HepG2 (cell line): ENCODE results near the gene SLC6A7. TPM values are rescaled to one million over a fixed set of nuclear protein-coding genes. Genes with fewer than 3 reads are reported as not detected.

Experiments
- ATAC-seq: fragments of 200-7000 bp; cut with Tn5 transposase; 3 replicates; pipeline ENCODE4 v1.9.1; 2020; ENCODE audit warnings: mild to moderate bottlenecking, moderate library complexity
- BruUV-seq: library from RNA; stranded (reverse); fragments of 400-500 nt; replicated peaks from 2 replicates; lab custom pipeline; 2021; lab: Mats Ljungman, UMichigan
- CTCF ChIA-PET: fragments of 300-600 bp; formaldehyde crosslinking; extraction: SDS; loops from one replicate; lab custom pipeline; 2021; ENCODE audit warnings: low total read pairs, inconsistent platforms, low intra/inter-chr PET ratio; lab: Yijun Ruan, JAX
- POLR2A ChIA-PET: fragments of 350-600 bp; sonication (Branson Sonifier 250); formaldehyde crosslinking; loops from one replicate; lab custom pipeline; 2020; ENCODE audit warnings: antibody characterized with exemption, inconsistent platforms; lab: Yijun Ruan, JAX
- DNase-seq: peaks from one replicate; pipeline ENCODE4 v3.0.0-alpha.2; 2015; ENCODE audit warnings: low spot score
- FAIRE-seq: peaks from 3 replicates; lab custom pipeline; 2011; peaks lifted over from hg19 to GRCh38; lab: Jason Lieb, UNC
- H2AFZ ChIP-seq: one replicate; pipeline ENCODE4 v1.6.1; 2011; ENCODE audit warnings: low read length, inconsistent platforms
- H3K27ac ChIP-seq: fragments of 300-600 bp; 3 replicates; pipeline ENCODE4 v1.8.0; 2011; ENCODE audit warnings: mixed run types, mild to moderate bottlenecking, mixed read lengths, low read length, inconsistent platforms; ENCODE audit not compliant: insufficient read depth; ENCODE audit errors: extremely low read length
- H3K27me3 ChIP-seq, 2 experiments: fragments of 200-600 bp in 1 of 2; 2 replicates in 1 of 2; 3 replicates in 1 of 2; pipeline versions ENCODE4 v1.6.0 to v1.8.0; 2011; ENCODE audit warnings: low read length in 2 of 2, mild to moderate bottlenecking in 2 of 2, moderate library complexity in 2 of 2, inconsistent platforms in 1 of 2; ENCODE audit not compliant: insufficient read depth in 2 of 2, control insufficient read depth in 1 of 2
- H3K36me3 ChIP-seq, 2 experiments: fragments of 200-600 bp in 1 of 2; replicated peaks in 1 of 2; 2 replicates in 1 of 2; 3 replicates in 1 of 2; pipeline versions ENCODE4 v1.5.1 to v1.8.0; 2011; ENCODE audit warnings: low read length in 2 of 2, inconsistent platforms in 1 of 2; ENCODE audit not compliant: insufficient read depth in 2 of 2, control insufficient read depth in 1 of 2
- H3K4me1 ChIP-seq: 2 replicates; pipeline ENCODE4 v1.5.1; 2012; ENCODE audit warnings: low read length, inconsistent platforms; ENCODE audit not compliant: insufficient read depth
- H3K4me2 ChIP-seq: 2 replicates; pipeline ENCODE4 v1.6.0; 2011; ENCODE audit warnings: low read depth, low read length, inconsistent platforms
- H3K4me3 ChIP-seq, 3 experiments: fragments of 200-600 bp in 1 of 3; sonication (generic), shearing (Covaris generic) in 1 of 3; replicated peaks in 1 of 3; 2 replicates each; pipeline ENCODE4 v1.5.1; 2011 to 2016; ENCODE audit warnings: low read length in 3 of 3, inconsistent platforms in 2 of 3, low read depth in 2 of 3, mild to moderate bottlenecking in 2 of 3, control low read depth in 1 of 3, mixed read lengths in 1 of 3; ENCODE audit not compliant: insufficient read depth in 1 of 3
- H3K79me2 ChIP-seq: one replicate; pipeline ENCODE4 v1.6.1; 2011; ENCODE audit warnings: low read length, inconsistent platforms; ENCODE audit not compliant: insufficient read depth
- H3K9ac ChIP-seq: 2 replicates; pipeline ENCODE4 v1.6.0; 2011; ENCODE audit warnings: mild to moderate bottlenecking, low read depth, low read length, inconsistent platforms; ENCODE audit not compliant: insufficient read depth
- H3K9me3 ChIP-seq: 2 replicates; pipeline ENCODE4 v1.5.1; 2012; ENCODE audit warnings: mild to moderate bottlenecking, low read length
- H4K20me1 ChIP-seq: 2 replicates; pipeline ENCODE4 v1.6.0; 2011; ENCODE audit warnings: inconsistent platforms, mild to moderate bottlenecking, low read length, moderate library complexity; ENCODE audit not compliant: insufficient read depth
- AKAP8 ChIP-seq: sonication (generic); formaldehyde crosslinking; IDR thresholded peaks from 2 replicates; pipeline ENCODE4 v1.5.1; 2020; ENCODE audit warnings: mild to moderate bottlenecking, missing genetic modification reagents
- FOXA1 ChIP-seq, 2 experiments: fragments of 450-650 bp in 1 of 2; sonication (generic) in 1 of 2; formaldehyde crosslinking in 1 of 2; IDR thresholded peaks; 2 replicates each; pipeline versions ENCODE4 v1.4.0 to v1.6.1; 2016 to 2020; ENCODE audit warnings: missing genetic modification reagents in 1 of 2
- NFIC ChIP-seq: IDR thresholded peaks from 2 replicates; pipeline ENCODE4 v1.6.1; 2012; ENCODE audit warnings: mild to moderate bottlenecking, low read length, inconsistent platforms
- RXRA ChIP-seq: sonication (generic); formaldehyde crosslinking; IDR thresholded peaks from 2 replicates; pipeline ENCODE4 v1.5.1; 2020; ENCODE audit warnings: missing genetic modification reagents
- TBX2 ChIP-seq: sonication (generic); formaldehyde crosslinking; IDR thresholded peaks from 2 replicates; pipeline ENCODE4 v1.5.0; 2020; ENCODE audit warnings: missing genetic modification reagents, mild to moderate bottlenecking, borderline replicate concordance
- TGIF2 ChIP-seq: IDR thresholded peaks from 2 replicates; pipeline ENCODE4 v1.6.1; 2016; ENCODE audit warnings: control low read depth, missing compliant biosample characterization
- ZMAT3 ChIP-seq: sonication (generic); formaldehyde crosslinking; conservative IDR thresholded peaks from 2 replicates; pipeline ENCODE4 v1.7.0; 2021; ENCODE audit warnings: missing genetic modification reagents
- ZNF234 ChIP-seq: sonication (generic); formaldehyde crosslinking; conservative IDR thresholded peaks from 2 replicates; pipeline ENCODE4 v1.5.1; 2020; ENCODE audit warnings: mild to moderate bottlenecking, missing genetic modification reagents
- ZNF776 ChIP-seq: sonication (generic); formaldehyde crosslinking; IDR thresholded peaks from 2 replicates; pipeline ENCODE4 v1.4.0; 2020; ENCODE audit warnings: mild to moderate bottlenecking, missing genetic modification reagents
- WGBS: methylation state at CpG from one replicate; pipeline ENCODE4 v1.1.6; 2017; ENCODE audit warnings: low lambda C conversion rate; 5-methylcytosine and 5-hydroxymethylcytosine counted together
- in situ Hi-C: cut with HindIII; loops from 2 replicates; pipeline ENCODE4 v1.10.0; 2017; ENCODE audit warnings: low pct_unique_long_range_greater_than_20kb; ENCODE audit not compliant: extremely low pct_ligation_motif_present
- intact Hi-C: fragments of 100-400 bp; cut with micrococcal nuclease; formaldehyde crosslinking; loops from one replicate; pipeline ENCODE4 v1.10.0; 2022; ENCODE audit not compliant: unreplicated experiment
- polyA plus RNA-seq, 8 experiments: library from polyadenylated mRNA; depleted of rRNA in 3 of 8; stranded (reverse) in 7 of 8; unstranded in 1 of 8; fragments of >200 nt; fragmentation: Illumina TruSeq in 4 of 8; extraction: Trizol in 4 of 8; gene quantifications; 2 replicates each; pipeline versions ENCODE4 v1.2.1 to v1.2.3, GENCODE V29; 2011 to 2016; ENCODE audit warnings: low read depth in 4 of 8, missing spikeins in 1 of 8, mixed read lengths in 1 of 8; ENCODE audit not compliant: insufficient read depth in 1 of 8
- total RNA-seq, 5 experiments: library from RNA; depleted of rRNA; stranded (reverse); fragments of >200 nt; fragmentation: Illumina TruSeq; extraction: Trizol; gene quantifications; 2 replicates each; pipeline ENCODE4 v1.2.3, GENCODE V29; 2016; ENCODE audit warnings: low read depth in 1 of 5
- TF ChIP-seq, protein P1 (sequence below): sonication (generic); formaldehyde crosslinking; IDR thresholded peaks from 2 replicates; pipeline ENCODE4 v1.8.0; 2022; ENCODE audit warnings: mild to moderate bottlenecking, missing genetic modification reagents, moderate library complexity
- TF ChIP-seq, protein P2 (sequence below): sonication (generic); formaldehyde crosslinking; IDR thresholded peaks from 2 replicates; pipeline ENCODE4 v1.4.0; 2020; ENCODE audit warnings: mild to moderate bottlenecking, missing genetic modification reagents
- TF ChIP-seq, protein P3 (sequence below): sonication (generic); formaldehyde crosslinking; IDR thresholded peaks from 2 replicates; pipeline ENCODE4 v1.5.0; 2020; ENCODE audit warnings: missing genetic modification reagents, mild to moderate bottlenecking, borderline replicate concordance
- TF ChIP-seq, protein P4 (sequence below): sonication (generic); formaldehyde crosslinking; conservative IDR thresholded peaks from 2 replicates; pipeline ENCODE4 v1.8.0; 2022; ENCODE audit warnings: low read depth, missing genetic modification reagents

Gene SLC6A7
- total and polyA plus RNA-seq, 2 of the 13 experiments (the other 11 are each of a cell fraction or from before 2014, with no cell fraction given) = not detected

DNA sequence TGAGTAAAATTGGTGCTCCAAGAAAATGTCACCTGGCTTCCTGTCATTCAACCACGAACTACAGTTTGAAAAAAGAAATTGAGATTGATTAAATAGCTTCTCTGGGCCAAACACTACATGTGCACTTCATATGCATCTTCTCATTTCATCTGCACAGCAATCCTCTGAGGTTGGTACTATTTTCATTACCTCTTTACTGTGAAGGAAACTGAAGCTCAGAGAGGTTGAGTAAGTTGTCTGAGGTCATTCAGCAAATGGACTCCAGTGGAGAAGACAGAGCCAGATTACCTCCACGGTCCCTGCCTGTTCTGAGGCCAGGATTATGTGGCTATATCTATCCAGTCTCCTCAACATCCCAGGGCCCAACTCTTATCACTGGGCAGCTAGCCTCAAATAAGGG is 46.5 kb downstream of the SLC6A7 start:
- H3K27ac ChIP-seq = no peak overlapping the region
- no peak for ATAC-seq
- TF ChIP-seq RXRA (CRISPR knock-in tag) (no peak), ZNF776 (no peak), ZMAT3 (CRISPR knock-in tag) (no peak), ZNF234 (CRISPR knock-in tag) (no peak), NFIC (no peak), TBX2 (CRISPR knock-in tag) (no peak), TGIF2 (CRISPR knock-in tag) (no peak), FOXA1 (IDR thresholded peaks at IDR 0.05) (no peak), FOXA1 (CRISPR knock-in tag; IDR thresholded peaks at IDR 0.05) (no peak), AKAP8 (CRISPR knock-in tag) (no peak)
- TF ChIP-seq, protein P1, sequence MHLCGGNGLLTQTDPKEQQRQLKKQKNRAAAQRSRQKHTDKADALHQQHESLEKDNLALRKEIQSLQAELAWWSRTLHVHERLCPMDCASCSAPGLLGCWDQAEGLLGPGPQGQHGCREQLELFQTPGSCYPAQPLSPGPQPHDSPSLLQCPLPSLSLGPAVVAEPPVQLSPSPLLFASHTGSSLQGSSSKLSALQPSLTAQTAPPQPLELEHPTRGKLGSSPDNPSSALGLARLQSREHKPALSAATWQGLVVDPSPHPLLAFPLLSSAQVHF (CRISPR knock-in tag) = no peak
- TF ChIP-seq, protein P2, sequence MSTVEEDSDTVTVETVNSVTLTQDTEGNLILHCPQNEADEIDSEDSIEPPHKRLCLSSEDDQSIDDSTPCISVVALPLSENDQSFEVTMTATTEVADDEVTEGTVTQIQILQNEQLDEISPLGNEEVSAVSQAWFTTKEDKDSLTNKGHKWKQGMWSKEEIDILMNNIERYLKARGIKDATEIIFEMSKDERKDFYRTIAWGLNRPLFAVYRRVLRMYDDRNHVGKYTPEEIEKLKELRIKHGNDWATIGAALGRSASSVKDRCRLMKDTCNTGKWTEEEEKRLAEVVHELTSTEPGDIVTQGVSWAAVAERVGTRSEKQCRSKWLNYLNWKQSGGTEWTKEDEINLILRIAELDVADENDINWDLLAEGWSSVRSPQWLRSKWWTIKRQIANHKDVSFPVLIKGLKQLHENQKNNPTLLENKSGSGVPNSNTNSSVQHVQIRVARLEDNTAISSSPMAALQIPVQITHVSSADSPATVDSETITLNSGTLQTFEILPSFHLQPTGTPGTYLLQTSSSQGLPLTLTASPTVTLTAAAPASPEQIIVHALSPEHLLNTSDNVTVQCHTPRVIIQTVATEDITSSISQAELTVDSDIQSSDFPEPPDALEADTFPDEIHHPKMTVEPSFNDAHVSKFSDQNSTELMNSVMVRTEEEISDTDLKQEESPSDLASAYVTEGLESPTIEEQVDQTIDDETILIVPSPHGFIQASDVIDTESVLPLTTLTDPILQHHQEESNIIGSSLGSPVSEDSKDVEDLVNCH (CRISPR knock-in tag) = no peak
- TF ChIP-seq, protein P3, sequence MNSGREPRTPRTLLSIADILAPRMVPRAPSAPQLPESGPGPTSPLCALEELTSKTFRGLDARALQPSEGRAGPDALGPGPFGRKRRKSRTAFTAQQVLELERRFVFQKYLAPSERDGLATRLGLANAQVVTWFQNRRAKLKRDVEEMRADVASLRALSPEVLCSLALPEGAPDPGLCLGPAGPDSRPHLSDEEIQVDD (CRISPR knock-in tag) = no peak
- TF ChIP-seq, protein P4, sequence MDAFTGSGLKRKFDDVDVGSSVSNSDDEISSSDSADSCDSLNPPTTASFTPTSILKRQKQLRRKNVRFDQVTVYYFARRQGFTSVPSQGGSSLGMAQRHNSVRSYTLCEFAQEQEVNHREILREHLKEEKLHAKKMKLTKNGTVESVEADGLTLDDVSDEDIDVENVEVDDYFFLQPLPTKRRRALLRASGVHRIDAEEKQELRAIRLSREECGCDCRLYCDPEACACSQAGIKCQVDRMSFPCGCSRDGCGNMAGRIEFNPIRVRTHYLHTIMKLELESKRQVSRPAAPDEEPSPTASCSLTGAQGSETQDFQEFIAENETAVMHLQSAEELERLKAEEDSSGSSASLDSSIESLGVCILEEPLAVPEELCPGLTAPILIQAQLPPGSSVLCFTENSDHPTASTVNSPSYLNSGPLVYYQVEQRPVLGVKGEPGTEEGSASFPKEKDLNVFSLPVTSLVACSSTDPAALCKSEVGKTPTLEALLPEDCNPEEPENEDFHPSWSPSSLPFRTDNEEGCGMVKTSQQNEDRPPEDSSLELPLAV (CRISPR knock-in tag) = no peak
- CTCF ChIA-PET = no interaction called here
- no peaks in the 10 kb centered on the region for H3K36me3 ChIP-seq
- peaks cover 10% of the 10 kb centered on the region for H3K4me1 ChIP-seq
- no peak overlapping the region for H3K9ac ChIP-seq
- no peak overlapping the region for H3K4me3 ChIP-seq
- DNase-seq = no peak
- BruUV-seq = no TSS peak
- FAIRE-seq = no peak
- H3K27me3 ChIP-seq = peaks cover 3 to 41% of the 10 kb centered on the region in 2 experiments
- H3K9me3 ChIP-seq = no peaks in the 10 kb centered on the region
- H4K20me1 ChIP-seq = no peaks in the 10 kb centered on the region
- 0% methylated on average over 2 of the region's 2 CpGs for WGBS
- intact Hi-C loops (no loop called here), in situ Hi-C loops (no loop called here)
- POLR2A ChIA-PET = no interaction called here
- no peak overlapping the region for H3K4me2 ChIP-seq
- H3K79me2 ChIP-seq = no peaks in the 10 kb centered on the region
- H2AFZ ChIP-seq = no peak overlapping the region
